OCI-LY1 (cell line): ENCODE results near the gene MAP7D2.

Experiments used
- H2AFZ ChIP-seq: fragments of 200-600 bp; sonication (generic), shearing (Covaris generic); 2 replicates; pipeline ENCODE4 v1.6.0; 2014; ENCODE audit warnings: antibody characterized with exemption, mild to moderate bottlenecking, low read length
- H3F3A ChIP-seq: fragments of 200-600 bp; sonication (generic), shearing (Covaris generic); 2 replicates; pipeline ENCODE4 v1.6.0; 2014; ENCODE audit warnings: mild to moderate bottlenecking, antibody characterized with exemption, low read length, moderate library complexity; ENCODE audit not compliant: insufficient read depth
- H3K27ac ChIP-seq: fragments of 200-600 bp; sonication (generic); 2 replicates; pipeline ENCODE4 v1.5.1; 2014; ENCODE audit warnings: low read length, mixed run types, mild to moderate bottlenecking, low read depth; ENCODE audit not compliant: poor library complexity, severe bottlenecking
- H3K27me3 ChIP-seq: fragments of 200-600 bp; sonication (generic); 2 replicates; pipeline ENCODE4 v1.6.0; 2014; ENCODE audit warnings: antibody characterized with exemption, mild to moderate bottlenecking, low read length, moderate library complexity; ENCODE audit not compliant: insufficient read depth
- H3K36me3 ChIP-seq: fragments of 200-600 bp; sonication (generic); 2 replicates; pipeline ENCODE4 v1.6.1; 2014; ENCODE audit warnings: mild to moderate bottlenecking, antibody characterized with exemption, low read length, moderate library complexity, mixed read lengths; ENCODE audit not compliant: insufficient read depth
- H3K4me1 ChIP-seq: fragments of 200-600 bp; sonication (generic); 2 replicates; pipeline ENCODE4 v1.5.1; 2014; ENCODE audit warnings: mild to moderate bottlenecking, low read length, moderate library complexity; ENCODE audit not compliant: insufficient read depth, severe bottlenecking
- H3K4me2 ChIP-seq: fragments of 200-600 bp; sonication (generic), shearing (Covaris generic); 2 replicates; pipeline ENCODE4 v1.6.1; 2014; ENCODE audit warnings: low read length
- H3K4me3 ChIP-seq: fragments of 200-600 bp; sonication (generic); 2 replicates; pipeline ENCODE4 v1.5.1; 2014; ENCODE audit warnings: low read length, low read depth, mild to moderate bottlenecking, mixed read lengths; ENCODE audit not compliant: poor library complexity, severe bottlenecking
- H3K79me2 ChIP-seq: fragments of 200-600 bp; shearing (Covaris generic); 2 replicates; pipeline ENCODE4 v1.6.1; 2016; ENCODE audit warnings: mixed run types, low read length, mixed read lengths; ENCODE audit not compliant: insufficient read depth
- H3K9ac ChIP-seq: fragments of 200-600 bp; sonication (generic), shearing (Covaris generic); 2 replicates; pipeline ENCODE4 v1.6.1; 2014; ENCODE audit warnings: mild to moderate bottlenecking, low read length, mixed read lengths
- H3K9me2 ChIP-seq: fragments of 200-600 bp; sonication (generic), shearing (Covaris generic); 2 replicates; pipeline ENCODE4 v1.6.1; 2014; ENCODE audit warnings: low read depth, mild to moderate bottlenecking, low read length, mixed read lengths
- H3K9me3 ChIP-seq: fragments of 200-600 bp; shearing (Covaris generic); 2 replicates; pipeline ENCODE4 v1.6.1; 2014; ENCODE audit warnings: low read length, mixed read lengths
- H4K20me1 ChIP-seq: fragments of 200-600 bp; sonication (generic), shearing (Covaris generic); 2 replicates; pipeline ENCODE4 v1.6.0; 2016; ENCODE audit warnings: mild to moderate bottlenecking, low read length; ENCODE audit not compliant: insufficient read depth
- EZH2 ChIP-seq: fragments of 200-600 bp; sonication (generic), shearing (Covaris generic); IDR thresholded peaks from 2 replicates; pipeline ENCODE4 v1.8.0; 2017; ENCODE audit warnings: borderline replicate concordance, mixed run types, mild to moderate bottlenecking, antibody characterized with exemption, low read length, moderate library complexity, mixed read lengths
- TF ChIP-seq, protein P1 (sequence below): fragments of 200-600 bp; sonication (generic), shearing (Covaris generic); IDR thresholded peaks from 2 replicates; pipeline ENCODE4 v1.5.1; 2017; ENCODE audit warnings: mild to moderate bottlenecking, antibody characterized with exemption, low read length, moderate library complexity, mixed read lengths

Gene MAP7D2

GRCh38 chrX:20143561-20143960 lies 26.9 kb upstream of the MAP7D2 start:
- Histone ChIP-seq H2AFZ (no peak overlapping the region), H3K4me2 (no peak overlapping the region), H3K36me3 (peaks cover 21% of the 10 kb centered on the region), H3K9ac (no peak overlapping the region), H3K4me1 (peaks cover 32% of the 10 kb centered on the region), H3K9me3 (no peaks in the 10 kb centered on the region), H3F3A (no peaks in the 10 kb centered on the region), H3K4me3 (no peak overlapping the region), H3K27ac (no peak overlapping the region), H3K79me2 (peaks cover 24% of the 10 kb centered on the region), H3K9me2 (no peaks in the 10 kb centered on the region), H3K27me3 (no peaks in the 10 kb centered on the region), H4K20me1 (no peaks in the 10 kb centered on the region)
- no peak for TF ChIP-seq EZH2
- TF ChIP-seq, protein P1, sequence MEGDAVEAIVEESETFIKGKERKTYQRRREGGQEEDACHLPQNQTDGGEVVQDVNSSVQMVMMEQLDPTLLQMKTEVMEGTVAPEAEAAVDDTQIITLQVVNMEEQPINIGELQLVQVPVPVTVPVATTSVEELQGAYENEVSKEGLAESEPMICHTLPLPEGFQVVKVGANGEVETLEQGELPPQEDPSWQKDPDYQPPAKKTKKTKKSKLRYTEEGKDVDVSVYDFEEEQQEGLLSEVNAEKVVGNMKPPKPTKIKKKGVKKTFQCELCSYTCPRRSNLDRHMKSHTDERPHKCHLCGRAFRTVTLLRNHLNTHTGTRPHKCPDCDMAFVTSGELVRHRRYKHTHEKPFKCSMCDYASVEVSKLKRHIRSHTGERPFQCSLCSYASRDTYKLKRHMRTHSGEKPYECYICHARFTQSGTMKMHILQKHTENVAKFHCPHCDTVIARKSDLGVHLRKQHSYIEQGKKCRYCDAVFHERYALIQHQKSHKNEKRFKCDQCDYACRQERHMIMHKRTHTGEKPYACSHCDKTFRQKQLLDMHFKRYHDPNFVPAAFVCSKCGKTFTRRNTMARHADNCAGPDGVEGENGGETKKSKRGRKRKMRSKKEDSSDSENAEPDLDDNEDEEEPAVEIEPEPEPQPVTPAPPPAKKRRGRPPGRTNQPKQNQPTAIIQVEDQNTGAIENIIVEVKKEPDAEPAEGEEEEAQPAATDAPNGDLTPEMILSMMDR, result no peak

- no peaks in the 10 kb centered on the region for H4K20me1 ChIP-seq
- no peak overlapping the region for H3K9ac ChIP-seq
- no peak overlapping the region for H2AFZ ChIP-seq
- H3F3A ChIP-seq, result no peaks in the 10 kb centered on the region
- H3K4me1 ChIP-seq, result peaks cover 32% of the 10 kb centered on the region
- H3K27me3 ChIP-seq, result no peaks in the 10 kb centered on the region
- TF ChIP-seq EZH2, result no peak
- TF ChIP-seq, protein P1, result no peak
- peaks cover 24% of the 10 kb centered on the region for H3K79me2 ChIP-seq
- H3K9me3 ChIP-seq, result no peaks in the 10 kb centered on the region
- peak overlapping the region; percentile 32 for H3K27ac ChIP-seq
- H3K36me3 ChIP-seq, result peaks cover 25% of the 10 kb centered on the region
- peak overlapping the region; percentile 99 for H3K4me3 ChIP-seq
- H3K4me2 ChIP-seq, result peak overlapping the region; percentile 48; the same call in 1 of the 2 replicates
- H3K9me2 ChIP-seq, result no peaks in the 10 kb centered on the region
Measured at GRCh38 chrX:20143111-20143510, 26.4 kb upstream of the MAP7D2 start.

DNA sequence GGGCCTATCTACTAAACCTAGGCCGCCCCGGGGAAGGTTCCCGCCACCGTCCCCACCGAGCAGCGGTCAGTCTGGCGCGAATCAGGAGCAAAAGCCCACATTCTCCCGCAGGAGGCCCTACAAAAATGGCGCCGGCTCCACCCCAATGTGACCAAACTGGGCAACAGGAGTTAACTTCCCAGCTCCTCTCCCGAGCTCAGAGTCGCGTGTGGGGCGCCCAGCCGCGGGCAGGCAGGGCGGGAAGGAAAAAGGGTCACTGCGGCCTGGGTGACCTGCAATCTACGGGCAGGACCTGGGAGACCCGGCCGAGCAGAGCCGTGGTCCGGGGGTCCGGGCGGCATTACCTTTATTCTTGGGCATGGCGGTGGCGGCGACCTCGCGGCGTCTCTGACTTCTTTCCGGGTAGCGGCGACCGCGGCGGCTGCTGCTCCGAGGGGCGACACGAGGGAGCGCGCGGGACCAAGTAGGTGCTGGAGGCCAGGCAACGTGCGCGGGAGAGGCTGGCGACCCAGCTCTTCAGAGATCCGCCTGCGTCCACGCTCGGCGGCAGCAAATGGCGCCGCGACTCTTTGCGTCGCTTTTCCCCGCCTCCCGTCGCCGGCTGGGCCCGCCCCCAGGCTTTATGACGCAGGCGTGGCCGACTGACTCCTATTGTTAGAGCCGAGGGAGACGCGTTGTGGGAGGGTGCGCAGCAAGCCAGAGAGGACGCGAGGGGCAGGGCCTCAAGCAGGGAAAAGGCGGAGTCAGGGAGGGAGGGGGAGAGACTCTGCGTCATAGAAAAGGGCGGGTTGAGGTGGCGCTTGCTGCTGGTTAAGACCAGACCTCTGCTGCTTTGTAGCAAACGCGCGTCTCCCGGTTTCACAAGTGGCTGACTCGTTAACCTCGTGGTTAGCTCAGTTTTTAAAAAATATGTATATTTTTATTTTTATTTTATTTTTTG lies 24.8 kb upstream of the MAP7D2 start, which contains the start of gene EIF1AX:
Gene EIF1AX (minus strand): TSS at position 558 of the 940 bp plus-strand sequence. CDS start 198 bp downstream, at position 360.
- H3K9me3 ChIP-seq, result no peaks in the 10 kb centered on the region
- peaks cover 24% of the 10 kb centered on the region for H3K79me2 ChIP-seq
- no peak within 1 kb of the TSS for H2AFZ ChIP-seq
- H3K9me2 ChIP-seq, result no peaks in the 10 kb centered on the region
- H3F3A ChIP-seq, result no peaks in the 10 kb centered on the region
- peak within 1 kb of the TSS; percentile 99 for H3K4me3 ChIP-seq
- H3K27me3 ChIP-seq, result no peaks in the 10 kb centered on the region
- H3K27ac ChIP-seq, result peak within 1 kb of the TSS; percentile 44
- TF ChIP-seq, protein P1, result no peak
- no peak for TF ChIP-seq EZH2
- peaks cover 32% of the 10 kb centered on the region for H3K4me1 ChIP-seq
- H3K36me3 ChIP-seq, result peaks cover 38% of the 10 kb centered on the region
- peak within 1 kb of the TSS; percentile 88 for H3K4me2 ChIP-seq
- H3K9ac ChIP-seq, result peak within 1 kb of the TSS; percentile 98
- no peaks in the 10 kb centered on the region for H4K20me1 ChIP-seq
